Measurements from ENCODE around the gene CCDC77.

Gene CCDC77

DNA sequence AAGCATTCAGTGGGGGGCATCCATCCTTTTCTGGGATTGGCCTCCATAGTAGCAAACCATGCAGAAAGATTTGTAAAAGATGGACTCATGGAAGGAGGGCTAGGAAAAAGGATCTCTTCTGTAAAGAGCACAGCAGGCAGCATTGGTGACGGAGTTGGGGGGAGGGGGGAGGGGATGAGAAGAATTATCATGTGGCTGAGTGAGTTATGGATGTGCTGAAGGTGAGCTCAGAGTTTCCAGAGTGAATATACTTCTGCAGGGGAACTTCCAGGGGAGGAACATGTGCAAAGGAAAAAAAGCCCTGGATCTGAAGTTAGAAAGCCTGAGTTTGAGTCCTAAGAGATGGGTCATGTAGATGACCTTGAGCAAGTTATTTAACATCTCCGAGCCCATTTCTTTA, 54.4 kb downstream of the CCDC77 start:
- Histone ChIP-seq H3K4me3 (IDR thresholded peaks at IDR 0.05; ENCODE audit: insufficient read depth, low read depth, low read length) (no peak overlapping the region), H3K4me2 (no peak overlapping the region), H3K27me3 (ENCODE audit: insufficient read depth, low read depth) (peaks cover 7% of the 10 kb centered on the region; the same call in 1 of the 2 replicates), H3K79me2 (ENCODE audit: insufficient read depth, low read depth) (no peaks in the 10 kb centered on the region), H3K4me1 (ENCODE audit: low read depth, poor library complexity, severe bottlenecking) (peaks cover 12% of the 10 kb centered on the region), H3K9ac (no peak overlapping the region), H4K20me1 (ENCODE audit: insufficient read depth) (no peaks in the 10 kb centered on the region), H3K27ac (no peak overlapping the region), H3K36me3 (ENCODE audit: insufficient read depth) (no peaks in the 10 kb centered on the region), H2AFZ (ENCODE audit: low read depth) (no peak overlapping the region)
- TF ChIP-seq, protein P1, sequence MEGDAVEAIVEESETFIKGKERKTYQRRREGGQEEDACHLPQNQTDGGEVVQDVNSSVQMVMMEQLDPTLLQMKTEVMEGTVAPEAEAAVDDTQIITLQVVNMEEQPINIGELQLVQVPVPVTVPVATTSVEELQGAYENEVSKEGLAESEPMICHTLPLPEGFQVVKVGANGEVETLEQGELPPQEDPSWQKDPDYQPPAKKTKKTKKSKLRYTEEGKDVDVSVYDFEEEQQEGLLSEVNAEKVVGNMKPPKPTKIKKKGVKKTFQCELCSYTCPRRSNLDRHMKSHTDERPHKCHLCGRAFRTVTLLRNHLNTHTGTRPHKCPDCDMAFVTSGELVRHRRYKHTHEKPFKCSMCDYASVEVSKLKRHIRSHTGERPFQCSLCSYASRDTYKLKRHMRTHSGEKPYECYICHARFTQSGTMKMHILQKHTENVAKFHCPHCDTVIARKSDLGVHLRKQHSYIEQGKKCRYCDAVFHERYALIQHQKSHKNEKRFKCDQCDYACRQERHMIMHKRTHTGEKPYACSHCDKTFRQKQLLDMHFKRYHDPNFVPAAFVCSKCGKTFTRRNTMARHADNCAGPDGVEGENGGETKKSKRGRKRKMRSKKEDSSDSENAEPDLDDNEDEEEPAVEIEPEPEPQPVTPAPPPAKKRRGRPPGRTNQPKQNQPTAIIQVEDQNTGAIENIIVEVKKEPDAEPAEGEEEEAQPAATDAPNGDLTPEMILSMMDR (conservative IDR thresholded peaks at IDR 0.05; ENCODE audit: low read depth, low read length), result no peak

DNA sequence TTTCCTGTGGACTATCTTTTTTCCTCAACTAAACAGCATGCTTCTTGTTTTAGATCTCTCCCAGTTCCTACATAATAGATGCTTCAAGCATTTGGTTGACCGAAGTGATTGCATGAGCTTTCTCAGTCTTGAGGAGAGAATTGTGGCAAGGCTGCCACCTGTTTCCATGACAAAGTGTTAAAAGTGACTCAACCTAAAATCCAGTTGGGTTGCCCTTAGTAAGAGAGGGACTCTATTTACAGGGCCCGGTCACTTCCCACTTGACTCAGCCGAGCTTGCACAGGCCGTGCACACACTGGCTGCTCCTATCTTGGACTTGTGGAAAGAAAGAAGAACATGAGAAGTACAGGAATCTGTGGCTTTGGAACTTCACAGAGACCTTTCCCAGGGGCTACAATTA, 56.2 kb downstream of the CCDC77 start:
- Histone ChIP-seq H3K27me3 (ENCODE audit: insufficient read depth, low read depth) (peaks cover 10% of the 10 kb centered on the region; the same call in 1 of the 2 replicates), H3K4me3 (IDR thresholded peaks at IDR 0.05; ENCODE audit: insufficient read depth, low read depth, low read length) (no peak overlapping the region), H4K20me1 (ENCODE audit: insufficient read depth) (no peaks in the 10 kb centered on the region), H3K36me3 (ENCODE audit: insufficient read depth) (no peaks in the 10 kb centered on the region), H3K4me1 (ENCODE audit: low read depth, poor library complexity, severe bottlenecking) (peaks cover 7% of the 10 kb centered on the region), H3K27ac (no peak overlapping the region), H3K79me2 (ENCODE audit: insufficient read depth, low read depth) (no peaks in the 10 kb centered on the region), H2AFZ (ENCODE audit: low read depth) (no peak overlapping the region), H3K9ac (no peak overlapping the region), H3K4me2 (no peak overlapping the region)
- TF ChIP-seq, protein P1 (conservative IDR thresholded peaks at IDR 0.05; ENCODE audit: low read depth, low read length), result no peak

DNA sequence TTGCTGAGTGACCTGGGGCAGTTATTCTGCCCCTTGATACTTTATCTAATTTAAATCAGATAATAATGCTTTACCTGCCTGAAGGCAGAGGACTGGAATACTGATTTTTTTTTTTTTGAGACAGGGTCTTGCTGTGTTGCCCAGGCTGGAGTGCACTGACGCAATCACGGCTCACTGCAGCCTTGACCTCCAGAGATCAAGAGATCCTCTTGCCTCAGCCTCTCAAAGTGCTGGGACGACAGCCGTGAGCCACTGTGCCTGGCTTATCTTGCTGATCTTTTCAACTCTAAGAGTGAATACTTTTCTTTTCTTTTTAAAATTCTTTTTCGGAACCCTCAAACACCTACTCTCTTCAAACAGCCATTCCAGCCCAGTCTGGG, 57.6 kb downstream of the CCDC77 start:
- H3K4me2 ChIP-seq, result peak overlapping the region; percentile 95
- H3K79me2 ChIP-seq (ENCODE audit: insufficient read depth, low read depth), result no peaks in the 10 kb centered on the region
- TF ChIP-seq, protein P1 (conservative IDR thresholded peaks at IDR 0.05; ENCODE audit: low read depth, low read length), result no peak
- peaks cover 6% of the 10 kb centered on the region for H3K4me1 ChIP-seq (ENCODE audit: low read depth, poor library complexity, severe bottlenecking)
- no peak overlapping the region for H3K9ac ChIP-seq
- H4K20me1 ChIP-seq (ENCODE audit: insufficient read depth), result no peaks in the 10 kb centered on the region
- H3K27ac ChIP-seq, result no peak overlapping the region
- peak overlapping the region; percentile 93; the same call in 1 of the 2 replicates for H2AFZ ChIP-seq (ENCODE audit: low read depth)
- H3K27me3 ChIP-seq (ENCODE audit: insufficient read depth, low read depth), result peaks cover 10% of the 10 kb centered on the region; the same call in 1 of the 2 replicates
- no peaks in the 10 kb centered on the region for H3K36me3 ChIP-seq (ENCODE audit: insufficient read depth)
- no peak overlapping the region for H3K4me3 ChIP-seq (IDR thresholded peaks at IDR 0.05; ENCODE audit: insufficient read depth, low read depth, low read length)

DNA sequence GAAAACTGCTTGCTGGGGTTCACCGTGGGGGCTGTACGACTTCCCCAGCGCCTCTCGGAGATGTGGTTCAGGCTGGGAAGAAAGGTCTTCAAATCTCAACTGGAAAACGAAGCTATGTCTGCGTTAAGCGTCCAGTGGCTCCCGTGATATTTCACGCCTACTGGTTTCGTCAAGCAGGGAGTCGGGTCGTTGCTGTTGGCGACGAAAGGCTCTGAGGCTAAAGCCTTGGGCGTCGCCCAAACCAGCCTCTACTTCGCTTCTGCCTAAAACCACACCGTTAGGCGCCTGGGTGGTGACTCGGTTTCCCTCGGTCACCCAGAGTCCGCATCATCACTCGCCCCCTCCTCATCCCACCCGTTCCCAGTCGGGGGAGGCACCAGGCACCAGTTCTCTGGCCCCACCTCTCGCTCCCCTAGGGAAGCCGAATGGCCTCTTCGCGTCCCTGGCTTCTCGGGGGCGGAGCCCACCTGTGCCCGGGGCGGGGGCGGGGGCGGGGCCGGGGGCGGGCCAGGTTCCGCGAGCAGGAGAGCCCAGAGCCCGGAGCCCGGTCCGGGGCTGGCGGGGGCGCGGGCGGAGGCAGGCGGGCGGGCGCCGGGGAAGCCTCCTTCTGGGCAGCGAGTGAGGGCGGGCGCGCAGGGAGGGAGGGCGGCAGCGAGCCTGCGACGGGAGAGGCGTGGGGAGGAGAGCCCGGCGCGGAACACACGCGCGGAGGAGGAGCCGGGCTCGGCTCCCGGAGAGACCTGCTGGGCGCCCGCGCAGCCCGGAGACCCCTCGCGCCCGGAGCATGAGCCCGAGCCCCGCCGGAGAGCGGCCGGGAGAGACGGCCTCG, 58.2 kb downstream of the CCDC77 start, which contains the start of gene B4GALNT3:
TSS of gene B4GALNT3 (plus strand) at position 510 of the 829 bp plus-strand sequence. CDS start 438 bp downstream, outside the sequence.
- TF ChIP-seq, protein P1 (conservative IDR thresholded peaks at IDR 0.05; ENCODE audit: low read depth, low read length), result no peak
- H3K27ac ChIP-seq, result no peak within 1 kb of the TSS
- no peaks in the 10 kb centered on the region for H3K36me3 ChIP-seq (ENCODE audit: insufficient read depth)
- peaks cover 10% of the 10 kb centered on the region; the same call in 1 of the 2 replicates for H3K27me3 ChIP-seq (ENCODE audit: insufficient read depth, low read depth)
- peak within 1 kb of the TSS; percentile 93; the same call in 1 of the 2 replicates for H2AFZ ChIP-seq (ENCODE audit: low read depth)
- no peaks in the 10 kb centered on the region for H4K20me1 ChIP-seq (ENCODE audit: insufficient read depth)
- no peaks in the 10 kb centered on the region for H3K79me2 ChIP-seq (ENCODE audit: insufficient read depth, low read depth)
- H3K4me3 ChIP-seq (IDR thresholded peaks at IDR 0.05; ENCODE audit: insufficient read depth, low read depth, low read length), result no peak within 1 kb of the TSS
- peak within 1 kb of the TSS; percentile 95 for H3K4me2 ChIP-seq
- H3K4me1 ChIP-seq (ENCODE audit: low read depth, poor library complexity, severe bottlenecking), result peaks cover 6% of the 10 kb centered on the region
- H3K9ac ChIP-seq, result no peak within 1 kb of the TSS

Data from KMS-11 (cell line).